ENCODE data around the gene FIGNL1. TPM values are rescaled to one million over a fixed set of nuclear protein-coding genes. Genes with fewer than 3 reads are reported as not detected.

FIGNL1 gene
- total RNA-seq, 1 experiment from 2014 or later: 38.4 TPM

Other genes starting within 250 kb of the FIGNL1 start
- gene IKZF1, start 145.6 kb downstream of the FIGNL1 start, total RNA-seq (2014; rRNA removed; shearing (Covaris generic)): not detected in 2 replicates
- gene DDC, start 115.1 kb upstream of the FIGNL1 start, total RNA-seq (2014; rRNA removed; shearing (Covaris generic)): not detected in 2 replicates

Measured in SJSA1 (cell line).